NCI-H345 treated with DMSO at 0.1 percent for 48 hours (cell line): Measurements from ENCODE around the gene SLC13A2.

ENCODE experiments used
- DNase-seq: peaks from one replicate; lab custom pipeline; 2025; ENCODE audit not compliant: unreplicated experiment; lab: John Stamatoyannopoulos, UW

Gene SLC13A2

DNA sequence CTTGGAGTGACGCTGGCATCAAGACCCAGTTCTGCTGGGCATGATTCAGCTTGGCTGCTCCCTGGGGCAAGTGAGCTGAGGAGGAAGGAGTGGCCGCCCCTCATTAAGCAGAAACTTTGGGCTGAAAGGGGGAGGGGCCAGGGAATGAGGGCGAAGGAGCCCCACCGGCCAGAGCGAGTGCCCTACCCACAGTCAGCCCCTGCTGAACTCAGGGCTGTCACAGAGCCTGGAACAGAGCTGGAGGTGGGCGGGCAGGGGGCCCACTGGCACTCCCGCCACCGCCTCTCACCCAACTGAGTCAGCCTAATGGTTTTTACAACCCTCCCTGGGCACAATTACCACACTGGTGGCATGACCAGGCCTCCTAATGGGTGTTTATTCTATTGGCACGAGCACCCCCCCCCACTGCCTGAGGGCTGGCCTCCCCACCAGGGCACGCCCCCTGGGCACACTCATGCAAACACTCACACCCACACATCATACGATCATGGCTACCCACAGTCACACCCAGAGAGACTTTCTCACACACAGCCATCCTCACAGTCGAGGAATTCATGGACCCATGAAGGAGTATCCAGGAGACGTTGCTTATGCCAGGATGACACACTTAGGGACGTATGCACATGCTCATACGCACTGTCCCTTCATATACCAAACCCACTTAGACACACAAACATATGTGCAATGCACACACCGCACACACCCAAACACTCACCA lies 59.8 kb downstream of the SLC13A2 start:
- no peak for DNase-seq

DNA sequence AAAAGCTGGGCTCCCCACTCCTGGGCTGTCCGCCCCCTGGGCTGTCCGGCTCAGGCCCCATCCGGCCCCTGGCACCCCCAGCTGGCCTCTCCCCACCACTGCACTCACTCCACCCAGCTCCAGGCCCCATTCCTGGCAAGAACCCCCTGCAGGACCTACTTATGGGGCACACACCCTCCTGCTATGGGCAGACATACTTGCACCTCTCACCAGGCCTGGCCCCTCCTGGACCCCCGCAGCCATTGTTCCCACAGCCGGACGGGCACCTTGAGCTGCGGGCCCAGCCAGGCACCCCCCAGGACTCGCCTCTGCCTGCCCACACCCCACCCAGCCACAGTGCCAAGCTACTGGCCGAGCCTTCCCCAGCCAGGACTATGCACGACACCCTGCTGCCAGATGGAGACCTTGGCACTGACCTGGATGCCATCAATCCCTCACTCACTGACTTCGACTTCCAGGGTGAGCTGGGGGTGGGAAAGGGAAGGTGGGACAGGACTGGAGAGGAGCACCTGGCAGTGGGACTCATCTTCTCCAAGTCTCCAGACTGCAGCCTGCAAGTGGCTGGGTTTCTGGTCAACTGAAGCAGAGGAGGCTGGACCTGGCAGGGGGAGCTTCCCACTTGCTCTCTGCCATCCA lies 61.4 kb downstream of the SLC13A2 start:
- no peak for DNase-seq

- no peak for DNase-seq
These were observed 63.2 kb downstream of the SLC13A2 start for GRCh38 chr17:28536532-28537218.

GRCh38 chr17:28537219-28537610 lies 63.8 kb downstream of the SLC13A2 start:
- DNase-seq = no peak

DNA sequence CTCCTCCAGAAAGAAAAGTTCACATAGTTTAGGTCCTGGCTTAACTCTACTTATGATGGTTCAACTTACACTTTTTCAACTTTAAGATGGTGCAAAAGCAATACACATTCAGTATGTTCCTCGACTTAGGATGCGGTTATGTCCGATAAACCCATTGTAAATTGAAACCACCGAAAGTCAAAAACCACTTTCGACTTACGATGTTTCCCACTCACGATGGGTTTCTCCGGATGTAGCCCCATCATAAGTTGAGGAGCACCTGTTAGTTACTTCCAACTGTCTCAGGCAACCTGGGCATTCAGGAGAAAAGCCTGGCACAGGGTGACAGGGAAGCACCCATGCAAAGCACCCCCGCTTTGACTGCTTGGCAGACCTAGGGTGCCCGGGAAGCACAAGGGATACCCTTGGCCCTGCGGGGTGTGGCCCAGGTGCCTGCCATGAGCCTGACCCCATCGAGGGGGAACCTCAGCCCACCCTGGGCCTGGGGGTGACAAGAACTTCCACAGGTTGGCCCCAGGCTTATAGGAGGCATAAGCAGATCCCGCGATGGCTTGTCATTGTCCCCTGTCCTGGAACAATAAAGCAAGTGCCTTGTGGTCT lies 65.0 kb downstream of the SLC13A2 start:
- DNase-seq = no peak

- no peak for DNase-seq
These were observed 66.8 kb downstream of the SLC13A2 start for GRCh38 chr17:28540231-28540630.

GRCh38 chr17:28541439-28541838 lies 68.0 kb downstream of the SLC13A2 start:
- no peak for DNase-seq

DNA sequence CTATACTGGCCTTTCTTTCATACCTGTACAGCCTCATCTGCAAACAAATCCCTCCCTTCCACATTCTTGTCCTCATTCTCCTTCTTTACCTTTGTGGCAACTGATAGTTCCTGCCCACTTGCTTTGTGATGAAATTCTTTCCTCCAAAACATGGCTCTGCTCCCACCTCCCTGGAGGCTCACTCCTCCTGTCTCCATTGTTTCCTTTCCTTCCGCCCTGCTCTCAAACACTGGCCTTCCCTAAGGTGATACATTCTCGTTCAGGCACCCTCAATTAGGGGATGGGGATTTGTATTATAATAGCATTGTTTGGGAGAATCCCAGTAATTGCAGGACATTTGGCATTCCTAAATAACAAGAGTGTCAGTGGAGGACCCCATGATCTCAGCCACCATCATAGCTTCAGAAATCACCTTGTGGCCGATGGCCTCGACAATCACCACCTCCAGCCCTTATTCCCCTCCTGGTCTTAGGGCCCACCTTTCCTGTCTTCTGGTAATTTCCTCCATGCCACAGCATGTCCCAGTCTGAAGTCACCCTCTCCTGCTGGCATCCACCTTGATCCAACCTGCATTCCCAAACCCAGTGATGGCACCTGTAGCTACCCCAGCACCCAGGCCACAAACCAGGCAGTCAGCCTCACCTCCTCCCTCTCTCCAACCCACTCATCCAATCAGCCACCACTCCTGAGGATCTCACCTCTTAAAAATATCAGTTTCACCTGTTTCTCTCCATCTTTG lies 71.1 kb downstream of the SLC13A2 start:
- no peak for DNase-seq

DNA sequence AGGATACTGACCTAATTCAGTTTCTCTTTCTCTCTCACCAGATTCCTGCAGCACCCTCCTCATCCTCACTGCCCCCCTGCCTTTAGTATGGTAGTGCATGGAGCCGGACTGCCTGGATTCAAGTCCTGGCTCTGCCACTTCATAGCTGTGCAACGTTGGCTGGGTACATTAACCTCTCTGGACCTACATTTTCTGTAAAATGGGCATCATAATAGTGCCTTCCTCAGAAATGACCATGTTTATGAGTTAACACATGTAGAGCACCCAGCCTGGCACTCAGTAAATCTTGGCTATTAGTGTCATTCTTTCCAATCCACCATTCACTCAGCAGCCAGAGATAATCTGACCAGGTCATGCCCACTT lies 71.7 kb downstream of the SLC13A2 start:
- no peak for DNase-seq

GRCh38 chr17:28545787-28546415 lies 72.5 kb downstream of the SLC13A2 start:
- no peak for DNase-seq

DNA sequence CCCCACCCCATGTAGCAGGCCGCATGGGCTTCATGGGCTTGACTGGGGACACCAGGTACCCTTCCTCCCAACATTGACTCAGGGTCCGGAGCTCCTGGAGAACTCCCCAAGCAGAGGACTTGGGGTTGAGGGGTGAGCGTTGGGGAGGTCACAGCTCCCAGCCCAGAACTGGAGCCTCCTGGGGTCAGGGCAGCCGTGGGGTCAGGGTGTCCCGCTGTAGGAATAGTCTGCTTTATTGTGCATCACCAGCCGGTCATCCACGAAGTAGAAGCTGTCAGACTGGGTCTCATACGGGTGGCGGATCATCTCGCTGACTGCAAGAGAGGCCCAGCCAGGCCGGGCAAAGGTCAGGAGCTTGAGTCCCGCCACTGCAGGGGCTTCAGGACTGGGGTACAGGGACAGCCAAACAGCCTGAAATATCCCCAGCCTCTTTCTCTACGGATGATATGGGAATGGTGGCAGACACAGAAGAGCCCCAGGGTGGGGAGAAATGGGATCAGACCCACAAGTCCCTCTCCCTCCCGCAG lies 73.7 kb downstream of the SLC13A2 start:
- no peak for DNase-seq
